Measurements from ENCODE around the gene IQSEC1.

DNA sequence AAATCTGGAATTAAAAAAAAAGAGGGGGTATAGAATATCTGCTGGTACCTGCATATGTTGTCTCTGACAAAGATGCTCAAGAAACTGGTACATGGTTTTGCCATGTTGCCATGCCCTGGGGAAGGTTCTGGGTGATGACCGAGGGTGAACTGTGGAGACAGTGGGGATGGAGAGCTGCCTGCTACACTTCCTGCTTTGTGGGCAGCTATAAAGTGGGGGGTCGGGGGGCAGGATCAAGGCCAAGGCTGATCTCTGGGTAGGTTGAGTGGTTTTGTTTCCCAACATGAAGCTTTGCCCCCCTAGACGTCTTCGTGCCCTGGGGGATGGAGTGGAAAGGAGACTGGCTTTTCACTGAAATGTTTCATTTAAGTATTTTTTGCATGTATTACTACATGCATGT is 74.6 kb downstream of the IQSEC1 start:
- TF ChIP-seq ZNF140 (CRISPR knock-in tag; IDR thresholded peaks at IDR 0.05) = no peak
- TF ChIP-seq, protein P1, sequence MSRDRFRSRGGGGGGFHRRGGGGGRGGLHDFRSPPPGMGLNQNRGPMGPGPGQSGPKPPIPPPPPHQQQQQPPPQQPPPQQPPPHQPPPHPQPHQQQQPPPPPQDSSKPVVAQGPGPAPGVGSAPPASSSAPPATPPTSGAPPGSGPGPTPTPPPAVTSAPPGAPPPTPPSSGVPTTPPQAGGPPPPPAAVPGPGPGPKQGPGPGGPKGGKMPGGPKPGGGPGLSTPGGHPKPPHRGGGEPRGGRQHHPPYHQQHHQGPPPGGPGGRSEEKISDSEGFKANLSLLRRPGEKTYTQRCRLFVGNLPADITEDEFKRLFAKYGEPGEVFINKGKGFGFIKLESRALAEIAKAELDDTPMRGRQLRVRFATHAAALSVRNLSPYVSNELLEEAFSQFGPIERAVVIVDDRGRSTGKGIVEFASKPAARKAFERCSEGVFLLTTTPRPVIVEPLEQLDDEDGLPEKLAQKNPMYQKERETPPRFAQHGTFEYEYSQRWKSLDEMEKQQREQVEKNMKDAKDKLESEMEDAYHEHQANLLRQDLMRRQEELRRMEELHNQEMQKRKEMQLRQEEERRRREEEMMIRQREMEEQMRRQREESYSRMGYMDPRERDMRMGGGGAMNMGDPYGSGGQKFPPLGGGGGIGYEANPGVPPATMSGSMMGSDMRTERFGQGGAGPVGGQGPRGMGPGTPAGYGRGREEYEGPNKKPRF (IDR thresholded peaks at IDR 0.05; ENCODE audit: low read depth, low read length) = no peak
- no peak for TF ChIP-seq SIN3B (IDR thresholded peaks at IDR 0.05; ENCODE audit: low read depth)
- TF ChIP-seq ZNF274 (IDR thresholded peaks at IDR 0.05; ENCODE audit: borderline replicate concordance, low read depth, low read length) = no peak
- TF ChIP-seq ZNF24 (IDR thresholded peaks at IDR 0.05) = no peak
- TF ChIP-seq, protein P2, sequence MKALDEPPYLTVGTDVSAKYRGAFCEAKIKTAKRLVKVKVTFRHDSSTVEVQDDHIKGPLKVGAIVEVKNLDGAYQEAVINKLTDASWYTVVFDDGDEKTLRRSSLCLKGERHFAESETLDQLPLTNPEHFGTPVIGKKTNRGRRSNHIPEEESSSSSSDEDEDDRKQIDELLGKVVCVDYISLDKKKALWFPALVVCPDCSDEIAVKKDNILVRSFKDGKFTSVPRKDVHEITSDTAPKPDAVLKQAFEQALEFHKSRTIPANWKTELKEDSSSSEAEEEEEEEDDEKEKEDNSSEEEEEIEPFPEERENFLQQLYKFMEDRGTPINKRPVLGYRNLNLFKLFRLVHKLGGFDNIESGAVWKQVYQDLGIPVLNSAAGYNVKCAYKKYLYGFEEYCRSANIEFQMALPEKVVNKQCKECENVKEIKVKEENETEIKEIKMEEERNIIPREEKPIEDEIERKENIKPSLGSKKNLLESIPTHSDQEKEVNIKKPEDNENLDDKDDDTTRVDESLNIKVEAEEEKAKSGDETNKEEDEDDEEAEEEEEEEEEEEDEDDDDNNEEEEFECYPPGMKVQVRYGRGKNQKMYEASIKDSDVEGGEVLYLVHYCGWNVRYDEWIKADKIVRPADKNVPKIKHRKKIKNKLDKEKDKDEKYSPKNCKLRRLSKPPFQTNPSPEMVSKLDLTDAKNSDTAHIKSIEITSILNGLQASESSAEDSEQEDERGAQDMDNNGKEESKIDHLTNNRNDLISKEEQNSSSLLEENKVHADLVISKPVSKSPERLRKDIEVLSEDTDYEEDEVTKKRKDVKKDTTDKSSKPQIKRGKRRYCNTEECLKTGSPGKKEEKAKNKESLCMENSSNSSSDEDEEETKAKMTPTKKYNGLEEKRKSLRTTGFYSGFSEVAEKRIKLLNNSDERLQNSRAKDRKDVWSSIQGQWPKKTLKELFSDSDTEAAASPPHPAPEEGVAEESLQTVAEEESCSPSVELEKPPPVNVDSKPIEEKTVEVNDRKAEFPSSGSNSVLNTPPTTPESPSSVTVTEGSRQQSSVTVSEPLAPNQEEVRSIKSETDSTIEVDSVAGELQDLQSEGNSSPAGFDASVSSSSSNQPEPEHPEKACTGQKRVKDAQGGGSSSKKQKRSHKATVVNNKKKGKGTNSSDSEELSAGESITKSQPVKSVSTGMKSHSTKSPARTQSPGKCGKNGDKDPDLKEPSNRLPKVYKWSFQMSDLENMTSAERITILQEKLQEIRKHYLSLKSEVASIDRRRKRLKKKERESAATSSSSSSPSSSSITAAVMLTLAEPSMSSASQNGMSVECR (CRISPR knock-in tag; IDR thresholded peaks at IDR 0.05) = no peak
- TF ChIP-seq NFXL1 (CRISPR knock-in tag; IDR thresholded peaks at IDR 0.05) = no peak
- TF ChIP-seq TOE1 (IDR thresholded peaks at IDR 0.05; ENCODE audit: borderline replicate concordance) = no peak
- TF ChIP-seq TOE1 (CRISPR knock-in tag; IDR thresholded peaks at IDR 0.05; ENCODE audit: borderline replicate concordance, low read depth) = no peak
